Muscle layer of colon (tissue), 2 donors: ENCODE results near the gene SLC46A2.

Source experiments
- H3K27ac ChIP-seq: one replicate; pipeline ENCODE4 v1.7.0; 2013; ENCODE audit warnings: low read depth, mild to moderate bottlenecking, low read length, moderate library complexity
- H3K27me3 ChIP-seq, 2 donors: one replicate each; pipeline ENCODE4 v1.7.0; 2013; ENCODE audit warnings: low read length in 2 of 2, mild to moderate bottlenecking in 2 of 2; ENCODE audit not compliant: insufficient read depth in 2 of 2, control insufficient read depth in 1 of 2
- H3K36me3 ChIP-seq: one replicate; pipeline ENCODE4 v1.7.0; 2013; ENCODE audit warnings: mild to moderate bottlenecking, low read length; ENCODE audit not compliant: insufficient read depth
- H3K4me1 ChIP-seq: one replicate; pipeline ENCODE4 v1.7.0; 2013; ENCODE audit warnings: mild to moderate bottlenecking, low read length; ENCODE audit not compliant: insufficient read depth
- H3K4me3 ChIP-seq, 2 donors: one replicate each; pipeline ENCODE4 v1.7.0; 2013; ENCODE audit warnings: low read length in 2 of 2, low read depth in 1 of 2, mild to moderate bottlenecking in 1 of 2, moderate library complexity in 1 of 2
- H3K9ac ChIP-seq: one replicate; pipeline ENCODE4 v1.7.0; 2013; ENCODE audit warnings: low read length
- H3K9me3 ChIP-seq: one replicate; pipeline ENCODE4 v1.7.0; 2013; ENCODE audit warnings: mild to moderate bottlenecking, low read length
- donor health status: abdominal sarcoma.
- donor health status: Adenocarcinoma of cecum.

The SLC46A2 gene

GRCh38 chr9:112911736-112912135 is 21.1 kb upstream of the SLC46A2 start:
- no peaks in the 10 kb centered on the region for H3K36me3 ChIP-seq
- H3K27me3 ChIP-seq, result no peaks in the 10 kb centered on the region
- H3K9ac ChIP-seq, result no peak overlapping the region
- no peak overlapping the region for H3K27ac ChIP-seq
- H3K4me3 ChIP-seq, result no peak overlapping the region
- H3K9me3 ChIP-seq, result no peaks in the 10 kb centered on the region
- no peaks in the 10 kb centered on the region for H3K4me1 ChIP-seq

- Histone ChIP-seq H3K4me3 (no peak overlapping the region), H3K9me3 (no peaks in the 10 kb centered on the region), H3K27ac (no peak overlapping the region), H3K27me3 (no peaks in the 10 kb centered on the region), H3K4me1 (no peaks in the 10 kb centered on the region), H3K9ac (no peak overlapping the region), H3K36me3 (no peaks in the 10 kb centered on the region)
Measured at GRCh38 chr9:112905084-112905483, 14.4 kb upstream of the SLC46A2 start.

- H3K4me1 ChIP-seq, result no peaks in the 10 kb centered on the region
- H3K9ac ChIP-seq, result no peak overlapping the region
- no peak overlapping the region for H3K4me3 ChIP-seq
Measured at GRCh38 chr9:112900901-112901300, 10.2 kb upstream of the SLC46A2 start.

DNA sequence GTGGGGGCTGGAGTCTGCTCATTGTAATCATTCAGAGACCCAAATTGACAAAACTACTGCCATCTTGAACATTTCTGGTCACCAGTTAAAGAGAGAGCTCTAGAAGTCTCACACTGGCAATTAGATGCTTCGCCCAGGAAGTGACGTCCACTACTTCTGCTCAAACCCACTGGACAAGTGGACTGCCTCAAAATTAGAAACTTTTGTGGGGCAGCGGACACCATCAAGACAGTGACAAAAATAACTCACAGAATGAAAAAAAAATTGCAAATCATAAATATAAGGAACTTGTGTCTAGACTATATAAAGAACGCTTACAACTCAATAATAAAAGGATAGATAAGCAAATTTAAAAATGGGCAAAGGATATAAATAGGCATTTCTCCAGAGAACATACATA is 9.8 kb upstream of the SLC46A2 start:
- Histone ChIP-seq H3K4me1 (no peaks in the 10 kb centered on the region), H3K27me3 (no peaks in the 10 kb centered on the region), H3K9ac (no peak overlapping the region), H3K9me3 (no peaks in the 10 kb centered on the region), H3K36me3 (no peaks in the 10 kb centered on the region), H3K4me3 (no peak overlapping the region), H3K27ac (no peak overlapping the region)

More at GRCh38 chr9:112900901-112901300, 10.2 kb upstream of the SLC46A2 start:
- H3K9me3 ChIP-seq, result no peaks in the 10 kb centered on the region
- no peaks in the 10 kb centered on the region for H3K27me3 ChIP-seq
- H3K27ac ChIP-seq, result no peak overlapping the region
- no peaks in the 10 kb centered on the region for H3K36me3 ChIP-seq

DNA sequence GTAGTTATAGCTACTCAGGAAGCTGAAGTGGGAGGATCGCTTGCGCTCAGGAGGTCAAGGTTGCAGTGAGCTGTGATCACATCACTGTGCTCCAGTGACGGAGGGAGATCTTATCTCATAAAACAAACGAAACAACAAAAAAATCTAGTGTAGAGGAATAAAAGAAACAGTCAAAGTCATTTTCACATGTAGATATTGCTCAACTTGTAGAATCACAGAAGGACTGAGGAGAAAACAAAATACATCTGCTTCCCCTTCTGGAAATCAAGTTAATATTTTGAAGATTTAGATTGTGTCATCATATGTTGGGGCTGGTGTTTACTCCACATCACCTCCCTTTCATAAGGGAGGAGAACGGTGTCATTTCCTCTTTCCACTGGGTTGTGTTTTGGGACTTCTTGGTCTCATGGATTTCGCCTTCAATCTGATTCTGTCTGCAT is 8.2 kb upstream of the SLC46A2 start:
- no peaks in the 10 kb centered on the region for H3K27me3 ChIP-seq
- no peak overlapping the region for H3K9ac ChIP-seq
- no peaks in the 10 kb centered on the region for H3K4me1 ChIP-seq
- no peaks in the 10 kb centered on the region for H3K9me3 ChIP-seq
- H3K4me3 ChIP-seq, result no peak overlapping the region
- H3K36me3 ChIP-seq, result no peaks in the 10 kb centered on the region
- H3K27ac ChIP-seq, result no peak overlapping the region

- H3K27me3 ChIP-seq, result peaks cover 0 to 5% of the 10 kb centered on the region in 2 donors
- no peak overlapping the region for H3K27ac ChIP-seq
- H3K4me3 ChIP-seq, result no peak overlapping the region
- H3K36me3 ChIP-seq, result no peaks in the 10 kb centered on the region
- H3K9me3 ChIP-seq, result no peaks in the 10 kb centered on the region
- no peak overlapping the region for H3K9ac ChIP-seq
- H3K4me1 ChIP-seq, result no peaks in the 10 kb centered on the region
Measured at GRCh38 chr9:112896131-112896530, 5.5 kb upstream of the SLC46A2 start.

DNA sequence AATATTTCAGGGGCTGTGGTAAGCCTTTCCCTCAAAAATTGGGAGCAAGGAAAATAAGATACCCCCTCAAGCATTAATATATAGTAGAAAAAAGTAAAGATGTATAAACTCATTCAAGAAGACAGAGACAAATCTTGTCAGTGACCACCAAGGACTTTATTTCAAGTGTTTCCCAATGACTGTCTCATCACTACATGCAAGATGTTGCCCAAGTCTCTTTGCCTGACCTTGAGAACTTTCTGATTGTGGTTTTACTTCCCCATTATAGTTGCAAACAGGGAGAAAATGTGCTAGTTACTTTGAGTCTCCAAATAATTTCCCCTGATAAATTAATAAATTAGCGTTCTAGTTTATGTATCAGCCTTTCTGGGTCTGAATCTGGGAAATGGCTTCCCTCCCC is 4.0 kb upstream of the SLC46A2 start:
- Histone ChIP-seq H3K9me3 (no peaks in the 10 kb centered on the region), H3K4me3 (no peak overlapping the region), H3K27me3 (peaks cover 0 to 17% of the 10 kb centered on the region in 2 donors), H3K4me1 (no peaks in the 10 kb centered on the region), H3K9ac (no peak overlapping the region), H3K27ac (no peak overlapping the region), H3K36me3 (no peaks in the 10 kb centered on the region)

GRCh38 chr9:112894041-112894440 is 3.4 kb upstream of the SLC46A2 start:
- Histone ChIP-seq H3K27ac (no peak overlapping the region), H3K4me1 (no peaks in the 10 kb centered on the region)

GRCh38 chr9:112892981-112893380 is 2.3 kb upstream of the SLC46A2 start:
- Histone ChIP-seq H3K4me1 (no peaks in the 10 kb centered on the region), H3K9ac (no peak overlapping the region), H3K4me3 (no peak overlapping the region), H3K36me3 (no peaks in the 10 kb centered on the region), H3K27me3 (peaks cover 0 to 18% of the 10 kb centered on the region in 2 donors), H3K27ac (no peak overlapping the region), H3K9me3 (no peaks in the 10 kb centered on the region)

More at GRCh38 chr9:112894041-112894440, 3.4 kb upstream of the SLC46A2 start:
- no peaks in the 10 kb centered on the region for H3K9me3 ChIP-seq
- H3K36me3 ChIP-seq, result no peaks in the 10 kb centered on the region
- peaks cover 0 to 18% of the 10 kb centered on the region in 2 donors for H3K27me3 ChIP-seq
- H3K4me3 ChIP-seq, result no peak overlapping the region
- H3K9ac ChIP-seq, result no peak overlapping the region

DNA sequence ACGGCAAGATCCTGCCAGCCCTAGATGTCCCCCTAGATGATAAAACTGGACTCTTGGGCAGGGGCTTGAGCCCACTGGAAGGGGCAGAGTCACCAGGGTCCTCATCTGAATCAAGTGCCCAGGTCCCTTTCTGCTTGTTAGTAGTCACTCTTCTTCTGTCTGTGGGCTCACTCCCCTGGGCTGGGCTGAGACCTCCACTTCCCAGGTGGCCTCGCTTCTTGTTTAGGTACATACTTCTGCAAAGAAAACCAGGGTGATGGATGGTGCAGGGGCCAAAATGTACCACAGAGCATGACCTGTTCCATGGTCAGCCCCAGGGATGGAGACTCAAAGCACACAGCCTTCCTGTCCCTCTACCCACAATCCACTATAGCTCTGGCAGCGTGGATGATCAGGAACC is 845 bp upstream of the SLC46A2 start:
- no peak overlapping the region for H3K9ac ChIP-seq
- no peak overlapping the region for H3K4me3 ChIP-seq
- H3K27ac ChIP-seq, result no peak overlapping the region
- H3K27me3 ChIP-seq, result peaks cover 0 to 18% of the 10 kb centered on the region in 2 donors
- no peaks in the 10 kb centered on the region for H3K9me3 ChIP-seq
- no peaks in the 10 kb centered on the region for H3K36me3 ChIP-seq
- H3K4me1 ChIP-seq, result no peaks in the 10 kb centered on the region

GRCh38 chr9:112887381-112887780 is 3.3 kb downstream of the SLC46A2 start:
- H3K4me1 ChIP-seq, result no peaks in the 10 kb centered on the region
- H3K9me3 ChIP-seq, result no peaks in the 10 kb centered on the region
- no peak overlapping the region for H3K27ac ChIP-seq
- H3K27me3 ChIP-seq, result peaks cover 0 to 18% of the 10 kb centered on the region in 2 donors
- H3K36me3 ChIP-seq, result no peaks in the 10 kb centered on the region
- no peak overlapping the region for H3K9ac ChIP-seq
- no peak overlapping the region for H3K4me3 ChIP-seq

- no peak overlapping the region for H3K4me3 ChIP-seq
- peaks cover 0 to 14% of the 10 kb centered on the region in 2 donors for H3K27me3 ChIP-seq
- no peaks in the 10 kb centered on the region for H3K4me1 ChIP-seq
- no peak overlapping the region for H3K27ac ChIP-seq
- H3K36me3 ChIP-seq, result no peaks in the 10 kb centered on the region
- no peaks in the 10 kb centered on the region for H3K9me3 ChIP-seq
- H3K9ac ChIP-seq, result no peak overlapping the region
Measured at GRCh38 chr9:112886351-112886750, 4.3 kb downstream of the SLC46A2 start.
